Activated CD4-positive, CD25-positive, alpha-beta regulatory T cell treated with anti-CD3 and anti-CD28 coated beads, Interleukin-2, amount 50 U/mL, for 24 hours (primary cell): ENCODE measurements around the gene ARHGEF28.
A peak's percentile ranks its signal among the peaks of the same experiment; 100 is the strongest.

Source experiments
- ATAC-seq, 2 donors: fragments of 150-1000 bp; cut with Tn5 transposase; one replicate each; pipeline ENCODE4 v1.10.0; 2021; ENCODE audit warnings: mild to moderate bottlenecking in 1 of 2, moderate library complexity in 1 of 2

Gene ARHGEF28

DNA sequence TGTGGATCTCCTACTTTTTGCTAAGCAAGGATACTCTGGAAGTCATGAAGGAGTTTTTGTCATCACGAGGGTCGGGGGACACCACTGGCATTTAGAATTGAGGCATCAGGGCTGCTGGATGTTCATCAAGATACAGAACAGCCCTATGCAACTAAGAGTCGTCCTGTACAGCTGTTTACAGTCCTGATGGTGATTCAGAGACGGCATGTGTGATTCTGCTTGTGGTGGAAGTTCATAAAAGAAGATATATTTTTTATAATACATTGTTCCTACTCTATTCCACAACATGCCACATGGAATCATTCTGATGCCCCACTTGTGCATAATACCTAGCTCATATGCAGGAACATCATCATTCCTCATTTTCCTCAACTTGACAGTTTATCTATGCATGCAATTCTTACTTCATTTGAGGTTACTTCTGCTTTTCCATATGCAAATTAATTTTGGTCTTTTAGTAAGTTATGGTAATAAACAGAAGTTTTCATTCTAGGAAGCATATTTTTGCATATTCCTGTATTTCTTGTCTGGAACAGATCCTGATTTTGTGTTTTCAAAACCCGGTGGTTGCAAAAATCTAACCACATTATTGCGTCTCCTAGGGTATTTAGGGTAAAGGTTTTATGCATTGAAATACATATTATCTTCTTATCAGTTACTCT lies 155.2 kb downstream of the ARHGEF28 start:
- no peak for ATAC-seq

DNA sequence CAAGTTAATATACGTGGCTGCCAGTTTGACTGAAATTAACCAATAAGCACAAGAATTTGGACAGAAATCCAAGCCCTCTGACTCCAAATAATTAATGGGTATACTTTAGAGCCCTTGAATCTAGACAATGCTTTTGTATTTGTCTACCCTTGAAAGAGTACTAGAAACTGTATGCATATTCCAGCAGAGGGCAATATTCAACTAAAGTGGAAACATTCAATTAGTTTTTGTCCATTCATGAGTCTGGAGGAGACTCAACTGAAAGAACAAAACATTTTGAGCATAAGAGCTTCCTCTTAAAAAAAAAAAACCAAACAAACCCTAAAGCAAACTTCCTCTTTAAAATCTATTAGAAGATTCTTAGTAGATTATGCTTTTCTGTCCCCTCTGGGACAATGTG lies 157.8 kb downstream of the ARHGEF28 start:
- ATAC-seq, result no peak

DNA sequence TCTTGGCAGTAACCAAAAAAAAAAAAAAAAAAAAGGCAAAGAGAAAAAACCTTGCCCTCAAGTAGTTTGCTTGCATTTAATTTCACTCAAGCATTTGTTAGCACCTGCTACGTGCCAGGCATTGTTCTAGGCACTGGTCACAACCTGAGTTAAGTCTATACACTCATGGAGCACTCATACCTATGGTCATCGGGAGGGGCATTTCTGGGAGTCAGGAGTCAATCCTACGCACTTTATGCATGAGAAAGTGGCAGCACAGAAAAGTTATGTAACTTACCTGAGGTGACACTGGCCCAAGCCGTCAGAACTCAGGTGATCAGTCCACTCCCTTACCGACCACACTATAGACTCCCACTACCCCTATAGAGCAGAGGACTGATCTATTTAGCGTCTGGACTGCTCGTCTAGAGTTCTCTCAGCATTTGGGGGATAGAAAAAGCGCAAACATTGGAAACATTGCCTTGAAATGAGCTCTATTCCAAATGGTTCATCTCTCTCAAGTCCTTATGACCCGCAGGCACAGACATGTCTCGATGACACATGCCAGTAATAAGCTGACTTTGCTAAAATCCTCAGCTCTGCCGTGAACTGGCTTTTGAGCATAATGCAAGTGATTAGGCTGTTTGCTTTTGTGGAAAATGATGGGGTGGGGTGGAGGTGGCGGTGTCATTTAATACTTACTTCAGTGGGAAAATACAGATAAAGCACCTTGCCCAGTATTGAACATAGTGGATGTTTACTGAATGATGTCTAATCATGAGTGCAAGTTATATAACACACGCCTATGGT lies 160.2 kb downstream of the ARHGEF28 start:
- no peak for ATAC-seq

DNA sequence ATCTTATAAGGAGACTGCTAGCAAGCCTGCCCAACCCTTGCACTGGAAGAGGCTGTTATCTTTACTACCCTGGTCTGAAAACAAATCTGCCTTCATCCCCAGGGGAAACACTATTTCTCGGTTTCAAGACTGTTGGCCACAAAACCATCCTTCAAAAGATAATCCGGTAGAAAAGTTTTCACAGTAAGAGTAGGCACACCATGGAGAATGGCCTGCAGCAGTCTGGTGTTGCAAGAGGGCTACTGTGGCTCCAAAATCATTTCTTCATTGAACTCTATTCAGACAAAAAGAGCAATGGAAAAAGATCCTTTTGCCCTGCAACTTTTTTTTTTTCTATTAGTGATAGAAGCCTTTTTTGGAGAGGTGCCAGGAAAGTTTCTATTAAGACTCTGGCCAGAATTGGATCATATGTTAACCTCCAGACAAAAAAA lies 163.9 kb downstream of the ARHGEF28 start:
- no peak for ATAC-seq

DNA sequence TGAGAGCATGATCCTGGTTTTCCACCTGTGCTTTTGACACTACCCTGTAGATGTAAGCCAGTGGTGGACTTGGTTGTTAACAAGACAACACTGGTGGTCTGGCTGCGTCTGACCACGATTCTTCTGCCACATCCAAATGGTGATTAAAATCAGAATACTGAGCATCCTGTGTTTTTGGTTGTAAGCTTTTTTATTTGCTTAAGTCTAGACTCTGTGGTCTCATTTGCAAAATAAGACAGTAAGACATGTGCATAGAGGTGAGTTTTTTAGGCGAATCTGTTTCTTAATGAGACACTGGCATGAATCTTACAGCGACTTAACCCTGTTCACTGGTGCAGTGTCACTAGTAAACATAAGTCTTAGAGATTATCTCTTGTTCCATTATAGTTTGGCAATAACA lies 165.4 kb downstream of the ARHGEF28 start:
- no peak for ATAC-seq

DNA sequence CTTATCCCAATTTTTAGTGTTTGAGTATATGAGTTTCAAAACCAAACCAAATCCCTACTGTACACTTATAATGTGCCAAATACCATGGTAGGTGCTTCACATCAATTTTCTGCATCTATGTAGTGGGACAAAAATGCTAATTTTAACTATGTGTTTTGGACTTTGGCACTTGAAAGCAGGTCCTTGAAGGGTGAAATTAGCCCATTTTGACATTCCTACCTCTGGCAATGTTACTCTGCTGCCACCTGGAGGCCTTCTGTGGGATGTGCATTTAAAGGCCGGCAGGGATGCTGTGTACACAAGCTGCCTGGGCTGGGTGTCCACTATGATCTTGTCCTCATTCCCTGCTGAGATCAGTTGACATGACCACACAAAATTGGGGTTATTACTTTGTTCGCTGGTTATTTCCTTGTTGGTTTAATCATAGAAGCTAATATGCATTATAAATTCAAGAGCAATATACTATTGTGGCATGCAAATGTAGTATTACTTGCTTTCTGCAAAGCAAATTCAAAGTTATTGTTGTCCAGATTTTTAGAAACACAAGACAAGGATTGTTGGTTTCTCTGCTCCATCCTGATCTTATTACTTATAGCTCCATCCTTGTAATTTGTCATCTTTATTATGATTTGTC lies 166.8 kb downstream of the ARHGEF28 start:
- ATAC-seq, result peak; percentile 38 to 64

DNA sequence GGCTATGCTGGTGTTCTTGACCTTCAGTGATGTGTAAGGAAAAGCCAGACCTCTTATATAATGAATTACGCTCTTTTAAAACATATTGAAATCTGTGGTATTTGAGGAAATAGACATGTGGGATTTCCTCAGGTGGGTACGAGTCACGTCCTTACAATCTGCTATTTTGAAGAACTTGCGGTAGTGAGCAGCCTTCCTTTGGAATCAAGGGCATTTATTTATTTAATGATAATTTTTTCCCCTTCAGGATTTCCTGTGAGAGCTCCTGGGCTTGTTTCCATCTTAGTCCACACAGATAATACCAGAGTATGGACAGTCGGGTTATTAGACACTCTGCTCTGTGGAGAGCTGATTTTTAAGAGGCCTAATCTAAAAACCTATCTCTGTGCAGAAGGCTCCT lies 167.9 kb downstream of the ARHGEF28 start:
- no peak for ATAC-seq

DNA sequence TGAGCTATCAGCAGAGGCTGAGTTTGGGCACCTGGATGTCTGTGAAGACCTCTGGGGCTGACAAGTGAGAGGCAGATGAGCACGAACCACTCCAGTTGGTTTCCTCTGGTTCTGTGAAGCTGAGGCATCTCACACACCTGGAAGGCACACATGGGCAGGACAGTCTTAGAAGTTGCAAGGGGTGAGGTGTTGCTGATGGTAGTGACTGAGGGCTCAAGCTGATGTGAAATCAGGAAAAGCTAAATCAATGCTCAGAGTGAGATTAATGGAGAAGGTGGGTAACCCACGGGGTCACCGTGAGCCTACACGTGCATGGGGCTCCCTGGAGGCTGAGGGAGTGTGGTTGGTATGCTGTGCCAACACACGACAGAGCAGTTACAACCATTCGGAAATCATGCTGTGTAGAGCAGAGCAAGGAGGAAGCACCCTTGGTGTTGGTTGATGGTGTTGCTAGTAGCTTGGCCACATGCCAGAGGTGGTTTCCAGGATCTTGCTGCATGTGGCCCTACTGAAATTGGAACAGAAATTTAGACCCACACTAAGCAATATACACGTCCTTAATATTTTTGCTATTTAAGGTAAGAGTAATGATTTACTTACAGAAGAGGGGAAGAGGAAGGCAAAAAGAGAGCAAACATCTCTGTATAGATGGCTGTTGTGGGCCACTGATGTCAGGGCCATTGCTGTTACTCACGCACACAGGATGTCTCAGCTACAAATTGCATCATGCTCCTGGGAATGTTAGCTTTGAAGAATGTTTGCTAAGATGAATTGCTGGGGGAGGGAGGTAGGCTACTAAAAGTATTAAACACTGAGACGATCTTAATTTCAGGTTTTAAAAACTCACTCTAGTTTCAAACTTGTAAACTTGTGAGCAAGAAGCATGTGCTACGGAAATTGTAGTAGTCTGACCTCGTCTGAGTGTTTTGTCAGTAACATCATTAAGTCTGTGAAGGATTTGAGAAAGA lies 170.5 kb downstream of the ARHGEF28 start:
- no peak for ATAC-seq

DNA sequence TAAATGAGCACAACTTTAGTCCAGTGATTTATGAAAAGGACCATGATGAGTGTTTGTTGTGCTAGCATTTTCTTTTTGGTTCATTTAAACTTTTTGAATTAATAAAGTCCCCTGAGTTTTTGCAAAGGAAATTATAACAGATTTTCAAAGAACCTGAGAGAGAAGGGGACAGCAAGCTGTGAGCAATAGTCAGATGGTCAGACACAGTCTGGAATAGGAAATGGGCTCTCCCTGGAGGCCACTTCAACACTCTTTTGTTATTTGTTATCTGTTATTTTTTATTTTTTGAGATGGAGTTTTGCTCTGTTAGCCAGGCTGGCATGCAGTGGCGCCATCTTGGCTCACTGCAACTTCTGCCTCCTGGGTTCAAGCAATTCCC lies 171.1 kb downstream of the ARHGEF28 start:
- no peak for ATAC-seq

DNA sequence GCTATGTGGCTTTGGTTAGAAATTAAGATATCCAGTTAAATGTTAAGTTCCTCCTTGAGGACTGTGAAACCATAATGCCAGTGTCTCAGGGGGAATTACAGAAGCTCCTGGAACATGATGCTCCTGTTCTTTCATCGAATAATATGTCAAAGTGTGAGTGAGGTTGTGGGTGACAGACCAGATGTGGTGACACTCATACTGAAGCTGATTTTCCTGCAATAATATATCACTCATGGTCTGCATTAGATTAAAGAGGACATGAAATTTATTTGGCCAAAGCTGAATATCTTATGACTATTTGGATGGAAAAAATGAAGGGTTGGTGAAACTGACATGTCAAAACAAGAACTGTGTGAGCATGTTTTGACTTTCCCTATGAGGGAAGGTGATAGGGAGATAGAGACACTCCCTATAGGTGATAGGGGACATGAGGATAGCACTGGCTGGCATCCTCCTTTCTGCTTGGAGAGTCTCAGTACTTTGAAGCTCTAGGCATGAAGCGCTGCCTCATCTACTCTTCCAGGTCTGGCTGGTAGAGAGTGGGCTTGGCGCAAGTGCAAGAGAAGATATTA lies 173.5 kb downstream of the ARHGEF28 start:
- ATAC-seq, result no peak

DNA sequence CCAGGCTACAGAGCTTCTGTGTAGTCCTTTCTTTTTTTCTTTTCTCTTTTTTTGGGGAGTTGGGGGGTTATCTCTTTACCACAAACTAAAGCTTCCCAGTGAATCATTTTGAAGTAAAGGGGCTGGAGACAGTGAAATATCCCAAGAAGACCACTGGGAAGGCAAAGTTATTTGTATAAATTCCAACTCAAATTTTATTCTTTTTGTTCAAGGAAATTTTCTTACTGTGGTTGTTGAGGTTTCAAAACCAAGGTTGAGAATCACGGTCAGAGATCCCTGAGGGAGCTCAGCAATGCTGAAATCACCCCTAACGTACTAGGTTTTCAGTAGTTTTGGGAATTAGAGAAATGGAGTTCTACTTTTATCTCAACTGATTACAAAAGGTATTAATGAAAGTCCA lies 175.7 kb downstream of the ARHGEF28 start:
- no peak for ATAC-seq

DNA sequence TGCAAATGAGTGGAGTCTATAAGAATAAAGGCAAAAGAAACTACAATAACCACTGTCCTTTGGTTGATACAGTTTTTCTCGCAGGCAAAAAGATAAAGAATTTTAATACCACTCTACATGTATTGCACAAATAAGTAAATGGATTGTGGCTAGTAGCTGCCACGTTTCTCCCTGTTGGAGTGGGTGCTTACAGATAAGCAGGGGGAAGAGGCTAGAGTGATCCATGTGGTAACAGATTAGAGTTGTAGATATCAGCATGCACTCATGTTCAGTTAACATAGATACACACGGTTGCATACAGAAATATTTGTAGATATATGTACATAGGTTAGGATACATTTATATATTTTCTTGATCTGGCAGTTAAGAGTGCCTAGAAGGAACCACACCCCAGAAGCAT lies 179.5 kb downstream of the ARHGEF28 start:
- ATAC-seq, result no peak

DNA sequence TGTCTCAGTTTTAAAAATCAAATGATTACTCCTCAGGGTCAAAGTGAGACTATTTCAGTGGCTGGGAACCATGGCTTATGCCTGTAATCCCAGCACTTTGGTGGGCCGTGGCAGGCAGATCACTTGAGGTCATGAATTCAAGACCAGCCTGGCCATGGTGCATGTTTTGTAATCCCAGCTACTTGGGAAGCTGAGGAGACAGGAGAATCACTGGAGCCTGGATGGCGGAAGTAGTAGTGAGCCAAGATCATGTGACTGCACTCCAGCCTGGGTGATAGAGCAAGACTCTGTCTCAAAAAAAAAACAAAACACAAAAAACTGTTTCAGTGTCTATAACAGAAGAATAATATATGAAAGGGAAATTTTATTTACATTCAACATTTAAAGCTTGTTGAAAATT lies 182.9 kb downstream of the ARHGEF28 start:
- no peak for ATAC-seq

DNA sequence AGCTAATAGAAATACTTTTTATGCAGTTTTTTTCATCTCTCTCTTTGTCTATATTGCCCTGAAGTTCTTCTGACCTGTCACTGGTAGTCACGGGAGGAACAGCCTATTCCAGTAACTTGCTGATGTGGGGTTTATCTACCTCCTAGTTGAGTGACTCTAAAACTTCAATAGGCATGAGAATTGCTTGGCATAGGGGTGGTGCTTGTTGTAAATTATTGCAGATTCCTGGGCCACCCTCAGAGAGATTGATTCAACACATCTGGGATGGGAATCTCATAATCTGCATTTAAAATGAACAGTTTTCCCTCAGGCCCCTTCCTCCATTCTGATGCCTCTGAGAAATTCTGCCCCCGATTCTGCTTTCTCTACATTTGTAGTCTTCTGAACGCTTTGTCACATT lies 184.4 kb downstream of the ARHGEF28 start:
- no peak for ATAC-seq

DNA sequence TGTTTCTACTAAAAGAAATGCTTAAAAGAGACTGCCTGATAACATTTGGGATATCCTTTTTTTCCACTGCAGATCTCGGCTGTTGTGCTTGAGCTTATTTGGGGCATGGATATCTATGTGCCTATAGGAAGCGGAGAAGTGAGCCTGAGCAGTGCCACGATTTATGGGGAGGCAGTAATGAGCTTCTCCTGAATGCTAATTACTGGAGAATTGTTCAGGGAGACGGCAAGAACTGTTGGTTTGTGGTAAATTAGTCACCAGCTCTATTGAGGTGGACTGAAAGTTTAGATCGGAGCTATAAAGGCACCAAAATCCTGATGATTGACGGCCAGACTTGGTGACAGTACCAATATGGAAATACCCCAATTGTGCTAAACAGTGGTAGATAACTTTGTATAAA lies 186.5 kb downstream of the ARHGEF28 start:
- ATAC-seq, result no peak

DNA sequence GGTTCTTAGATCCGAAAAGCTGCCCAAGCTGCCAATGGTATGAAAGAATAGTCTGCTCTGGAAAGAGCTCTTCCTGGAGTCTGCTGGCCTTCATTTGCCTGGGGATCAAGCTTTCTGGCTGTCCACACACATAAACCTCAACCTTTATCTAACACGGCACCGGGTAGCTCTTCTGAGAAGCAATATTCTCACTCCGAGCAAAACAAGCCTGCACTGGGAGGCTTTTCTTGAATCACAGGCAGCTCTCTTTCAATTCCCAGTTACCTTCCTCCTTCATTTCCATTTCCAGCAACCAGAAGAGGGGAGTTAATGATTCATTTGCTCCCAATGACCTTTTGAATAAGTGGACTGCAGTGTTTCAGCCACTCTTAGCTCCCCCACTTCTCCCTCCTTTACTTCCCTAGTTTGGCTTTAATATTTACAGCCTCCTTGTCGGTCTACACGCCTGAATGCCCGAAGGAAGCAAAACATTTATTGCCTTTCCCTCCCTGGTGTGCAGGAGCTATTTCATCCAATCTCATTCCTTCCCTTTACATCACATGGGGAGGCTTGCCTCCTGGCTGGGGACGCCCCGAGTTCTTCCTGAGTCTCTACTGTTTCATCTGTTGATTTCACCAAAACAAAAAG lies 187.1 kb downstream of the ARHGEF28 start:
- ATAC-seq, result no peak

DNA sequence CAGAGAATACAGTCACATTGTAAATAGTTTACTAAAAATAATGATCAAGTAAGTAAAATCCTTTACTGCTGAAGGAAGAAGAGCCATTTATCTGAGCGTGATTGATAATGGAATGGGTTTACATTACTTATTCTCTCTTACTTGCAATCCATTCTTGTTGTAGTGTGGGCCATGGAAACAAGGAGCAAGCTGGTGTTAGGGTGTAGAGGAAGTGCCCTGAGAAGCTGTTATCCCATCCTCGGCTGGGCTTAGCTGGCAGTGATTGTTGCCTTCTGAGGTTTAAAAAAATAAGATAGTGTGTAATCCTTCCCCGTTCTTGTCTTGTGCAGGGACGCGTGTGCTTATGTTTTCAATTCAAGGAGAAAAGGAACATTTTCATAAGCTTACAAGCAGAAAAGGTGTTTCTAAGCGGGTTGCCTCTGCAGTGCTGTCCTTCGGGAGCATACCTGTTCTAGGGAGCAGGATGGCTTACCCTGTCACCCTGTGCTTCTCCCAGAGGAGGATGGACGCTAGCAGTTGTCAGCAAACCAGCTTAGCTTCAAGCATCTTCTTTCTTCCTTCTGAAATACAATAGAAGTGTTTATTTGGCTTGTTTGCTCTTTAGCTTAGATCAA lies 188.3 kb downstream of the ARHGEF28 start:
- no peak for ATAC-seq

DNA sequence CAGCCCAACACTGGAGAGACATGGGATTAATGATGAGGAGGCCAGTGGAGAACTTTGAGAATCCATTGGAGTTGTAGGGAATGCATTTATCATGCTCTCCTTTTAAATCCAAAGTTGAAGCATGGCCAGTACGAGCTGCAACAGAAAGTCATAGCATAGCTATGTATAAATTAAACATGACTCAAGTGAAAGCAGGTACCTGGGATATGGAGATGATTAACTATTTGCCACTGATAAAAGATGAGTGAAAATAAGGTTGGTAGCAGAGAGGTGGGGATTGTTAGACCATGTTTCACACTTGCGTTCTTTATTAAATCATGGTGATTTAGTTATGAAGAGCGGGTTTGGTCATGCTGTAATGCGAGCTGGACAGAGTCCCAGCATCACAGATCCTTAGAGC lies 189.6 kb downstream of the ARHGEF28 start:
- no peak for ATAC-seq

DNA sequence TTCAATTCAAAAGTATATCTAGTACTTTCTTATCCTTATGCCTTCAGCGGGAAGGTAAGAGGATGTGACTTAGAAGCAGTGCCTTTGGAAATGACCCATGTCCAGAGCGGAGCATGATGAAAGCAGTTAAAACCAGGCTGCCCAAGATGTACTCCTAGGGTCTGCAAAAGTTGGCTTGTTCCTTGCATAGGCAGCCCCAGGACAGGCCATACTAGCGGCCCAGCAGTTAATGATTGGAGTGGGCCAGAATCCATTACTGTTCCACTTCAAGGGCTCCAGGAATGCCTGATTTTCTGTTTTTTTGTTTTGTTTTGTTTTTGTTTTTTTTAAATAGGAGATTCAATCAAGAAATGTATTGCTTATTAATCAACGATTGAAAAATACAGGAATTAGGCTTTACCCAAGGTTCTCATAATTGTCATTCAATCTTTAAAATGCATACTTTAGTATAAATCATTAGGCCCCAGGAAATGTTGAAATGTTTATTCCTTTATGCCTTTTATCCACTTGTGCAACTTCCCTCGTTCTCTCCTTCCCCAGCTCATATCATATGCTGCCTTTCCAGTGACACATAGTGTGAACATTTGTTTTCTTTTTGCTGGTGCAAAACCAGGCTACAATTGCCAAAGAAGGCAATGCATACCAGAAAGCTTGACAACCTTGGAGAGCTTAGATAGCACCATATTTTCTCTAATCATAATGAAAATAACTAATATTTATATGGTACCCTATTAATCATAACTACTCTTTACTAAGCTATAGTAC lies 190.8 kb downstream of the ARHGEF28 start:
- ATAC-seq, result no peak

DNA sequence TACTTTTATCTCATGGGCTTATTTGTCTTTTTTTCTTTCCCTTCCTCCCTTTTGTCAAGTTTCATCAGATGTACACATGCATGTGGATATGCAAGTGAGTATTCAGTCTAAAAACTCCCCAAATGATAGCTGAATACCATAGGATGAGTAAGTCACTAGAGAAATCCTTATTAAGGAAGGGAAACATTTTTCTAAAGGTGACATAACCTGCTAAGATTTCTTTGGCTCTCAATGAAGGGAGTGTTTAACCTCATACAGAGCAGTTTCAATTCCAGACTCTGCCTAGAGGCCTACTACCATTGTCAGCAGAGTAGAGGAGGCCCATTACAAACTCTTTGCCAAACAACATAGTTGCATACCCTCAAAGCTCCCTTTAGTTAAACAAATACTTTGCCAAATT lies 192.4 kb downstream of the ARHGEF28 start:
- no peak for ATAC-seq

DNA sequence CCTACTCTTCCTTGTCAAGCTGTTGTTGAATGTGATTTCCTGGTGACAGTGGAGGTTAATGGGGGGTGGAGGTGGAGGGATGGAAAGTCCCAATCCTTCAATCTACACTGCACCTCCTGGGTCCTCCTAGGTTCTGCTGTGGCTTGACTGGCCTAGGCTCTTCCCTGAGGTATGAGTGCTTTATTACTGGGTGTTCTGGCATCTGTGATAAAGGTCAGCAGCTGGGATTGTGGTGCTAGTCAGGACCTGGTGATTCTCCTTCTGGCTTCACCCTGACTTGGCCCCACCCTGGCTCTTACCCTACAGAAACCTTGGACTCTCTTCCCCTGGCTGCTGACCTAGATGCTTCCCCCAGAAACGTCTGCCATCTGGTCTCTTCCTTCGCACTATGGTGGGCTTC lies 194.3 kb downstream of the ARHGEF28 start:
- no peak for ATAC-seq
